H9 (cell line): Measurements from ENCODE around the gene SYVN1. TPM values are rescaled to one million over a fixed set of nuclear protein-coding genes. Genes with fewer than 3 reads are reported as not detected.

Source experiments
- DNase-seq: peaks from one replicate; pipeline ENCODE4 v3.0.0-alpha.2; 2017
- H2AFZ ChIP-seq: one replicate; pipeline ENCODE4 v1.6.1; 2013; ENCODE audit warnings: mild to moderate bottlenecking, low read length, control low read depth, moderate library complexity
- H2AK5ac ChIP-seq: 2 replicates; pipeline ENCODE4 v1.6.1; 2013; ENCODE audit warnings: low read length, control low read depth, mixed read lengths; ENCODE audit not compliant: insufficient read length
- H2BK120ac ChIP-seq: one replicate; pipeline ENCODE4 v1.6.1; 2013; ENCODE audit warnings: low read depth, mild to moderate bottlenecking, low read length, control low read depth, inconsistent platforms; ENCODE audit not compliant: poor library complexity, severe bottlenecking
- H2BK12ac ChIP-seq: 2 replicates; pipeline ENCODE4 v1.6.1; 2013; ENCODE audit warnings: low read length, control low read depth, mixed read lengths, low read depth; ENCODE audit not compliant: insufficient read length
- H2BK15ac ChIP-seq: 2 replicates; pipeline ENCODE4 v1.6.1; 2013; ENCODE audit warnings: low read depth, low read length, control low read depth
- H2BK20ac ChIP-seq: one replicate; pipeline ENCODE4 v1.6.1; 2013; ENCODE audit warnings: low read depth, mild to moderate bottlenecking, low read length, control low read depth, inconsistent platforms; ENCODE audit not compliant: poor library complexity, severe bottlenecking
- H2BK5ac ChIP-seq: 2 replicates; pipeline ENCODE4 v1.6.1; 2013; ENCODE audit warnings: low read length, control low read depth, mixed read lengths; ENCODE audit not compliant: insufficient read length
- H3K14ac ChIP-seq: 2 replicates; pipeline ENCODE4 v1.6.1; 2013; ENCODE audit warnings: low read length, control low read depth; ENCODE audit not compliant: insufficient read depth
- H3K18ac ChIP-seq: 2 replicates; pipeline ENCODE4 v1.6.1; 2013; ENCODE audit warnings: low read depth, mild to moderate bottlenecking, mixed read lengths, low read length, control low read depth; ENCODE audit not compliant: insufficient read length
- H3K23ac ChIP-seq: 2 replicates; pipeline ENCODE4 v1.6.1; 2013; ENCODE audit warnings: low read length, control low read depth, mixed read lengths, low read depth; ENCODE audit not compliant: insufficient read length
- H3K23me2 ChIP-seq: 2 replicates; pipeline ENCODE4 v1.6.1; 2013; ENCODE audit warnings: low read depth, mild to moderate bottlenecking, mixed read lengths, low read length, control low read depth; ENCODE audit not compliant: insufficient read length, poor library complexity, severe bottlenecking
- H3K27ac ChIP-seq: 2 replicates; pipeline ENCODE4 v1.5.1; 2013; ENCODE audit warnings: low read length, control low read depth, mixed read lengths, low read depth; ENCODE audit not compliant: insufficient read length
- H3K27me3 ChIP-seq: 2 replicates; pipeline ENCODE4 v1.6.1; 2013; ENCODE audit warnings: low read length, control low read depth, inconsistent platforms; ENCODE audit not compliant: insufficient read depth
- H3K4ac ChIP-seq: 2 replicates; pipeline ENCODE4 v1.6.1; 2013; ENCODE audit warnings: low read depth, mild to moderate bottlenecking, control low read depth, inconsistent platforms, low read length, moderate library complexity
- H3K4me1 ChIP-seq: 2 replicates; pipeline ENCODE4 v1.6.1; 2013; ENCODE audit warnings: low read length, control low read depth, inconsistent platforms; ENCODE audit not compliant: insufficient read depth
- H3K4me2 ChIP-seq: 2 replicates; pipeline ENCODE4 v1.6.1; 2013; ENCODE audit warnings: low read length, control low read depth, mixed read lengths; ENCODE audit not compliant: insufficient read length, insufficient read depth
- H3K56ac ChIP-seq: 2 replicates; pipeline ENCODE4 v1.6.1; 2013; ENCODE audit warnings: low read depth, mild to moderate bottlenecking, mixed read lengths, low read length, control low read depth; ENCODE audit not compliant: insufficient read length
- H3K79me1 ChIP-seq: 2 replicates; pipeline ENCODE4 v1.6.1; 2013; ENCODE audit warnings: low read depth, mild to moderate bottlenecking, moderate library complexity, low read length, control low read depth, inconsistent platforms; ENCODE audit not compliant: insufficient read depth, poor library complexity, severe bottlenecking
- H3K79me2 ChIP-seq: 2 replicates; pipeline ENCODE4 v1.6.1; 2013; ENCODE audit warnings: low read length, control low read depth, inconsistent platforms; ENCODE audit not compliant: insufficient read depth
- H3K9ac ChIP-seq: 2 replicates; pipeline ENCODE4 v1.6.1; 2013; ENCODE audit warnings: low read length, control low read depth, mixed read lengths; ENCODE audit not compliant: insufficient read length; ENCODE audit errors: extremely low read depth
- H3K9me3 ChIP-seq: one replicate; pipeline ENCODE4 v1.6.1; 2013; ENCODE audit warnings: low read depth, low read length, inconsistent platforms; ENCODE audit not compliant: control insufficient read depth
- H3T11ph ChIP-seq: one replicate; pipeline ENCODE4 v1.6.1; 2013; ENCODE audit warnings: mild to moderate bottlenecking, low read length, control low read depth, inconsistent platforms
- H4K20me1 ChIP-seq: one replicate; pipeline ENCODE4 v1.6.1; 2013; ENCODE audit not compliant: control insufficient read depth, insufficient read length, insufficient read depth
- H4K5ac ChIP-seq: 2 replicates; pipeline ENCODE4 v1.6.1; 2013; ENCODE audit warnings: low read depth, mild to moderate bottlenecking, mixed read lengths, low read length, control low read depth; ENCODE audit not compliant: insufficient read length
- H4K8ac ChIP-seq: replicated peaks from 2 replicates; pipeline ENCODE4 v1.6.1; 2013; ENCODE audit warnings: low read length, control low read depth, mixed read lengths, low read depth; ENCODE audit not compliant: insufficient read length
- H4K91ac ChIP-seq: 2 replicates; pipeline ENCODE4 v1.6.1; 2013; ENCODE audit warnings: low read depth, mild to moderate bottlenecking, moderate library complexity, mixed read lengths, low read length, control low read depth; ENCODE audit not compliant: insufficient read length
- H3K27ac Mint-ChIP-seq, 3 experiments: 2 replicates in 2 of 3; 3 replicates in 1 of 3; pipeline ENCODE4 v1.8.0; 2020 to 2021; ENCODE audit warnings: mixed read lengths in 3 of 3, mild to moderate bottlenecking in 1 of 3, moderate library complexity in 1 of 3
- H3K27me3 Mint-ChIP-seq: 2 replicates; pipeline ENCODE4 v1.8.0; 2021; ENCODE audit warnings: low read depth, mild to moderate bottlenecking, moderate library complexity, mixed read lengths
- H3K36me3 Mint-ChIP-seq, 3 experiments: 2 replicates in 2 of 3; 3 replicates in 1 of 3; pipeline ENCODE4 v1.8.0; 2020 to 2021; ENCODE audit warnings: low read depth in 3 of 3, mixed read lengths in 3 of 3; ENCODE audit not compliant: insufficient read depth in 1 of 3
- H3K4me1 Mint-ChIP-seq, 2 experiments: 2 replicates each; pipeline ENCODE4 v1.8.0; 2020; ENCODE audit warnings: mixed read lengths in 2 of 2
- H3K4me3 Mint-ChIP-seq, 2 experiments: 2 replicates in 1 of 2; 3 replicates in 1 of 2; pipeline ENCODE4 v1.8.0; 2020 to 2021; ENCODE audit warnings: mild to moderate bottlenecking in 2 of 2, mixed read lengths in 2 of 2, moderate library complexity in 1 of 2
- H3K9me3 Mint-ChIP-seq, 2 experiments: 2 replicates in 1 of 2; 3 replicates in 1 of 2; pipeline ENCODE4 v1.8.0; 2020; ENCODE audit warnings: mild to moderate bottlenecking in 2 of 2, mixed read lengths in 2 of 2, moderate library complexity in 1 of 2
- WGBS: extraction: QIAGEN DNeasy Blood & Tissue Kit; methylation state at CpG from one replicate; pipeline ENCODE4 v1.1.7; 2013; ENCODE audit warnings: missing lambda C conversion rate, low lambda C conversion rate, mixed read lengths; ENCODE audit not compliant: insufficient read length; ENCODE audit errors: extremely low coverage; 5-methylcytosine and 5-hydroxymethylcytosine counted together
- total RNA-seq: library from RNA; stranded (reverse); gene quantifications from 2 replicates; pipeline ENCODE4 v1.2.1, GENCODE V29; 2021
- TF ChIP-seq, protein P1 (sequence below): fragments of 200-600 bp; sonication (generic); conservative IDR thresholded peaks from 3 replicates; pipeline ENCODE4 v1.8.0; 2021; ENCODE audit warnings: antibody characterized with exemption, mild to moderate bottlenecking

Gene SYVN1
- total RNA-seq, 1 experiment from 2014 or later: 31.6 TPM

DNA sequence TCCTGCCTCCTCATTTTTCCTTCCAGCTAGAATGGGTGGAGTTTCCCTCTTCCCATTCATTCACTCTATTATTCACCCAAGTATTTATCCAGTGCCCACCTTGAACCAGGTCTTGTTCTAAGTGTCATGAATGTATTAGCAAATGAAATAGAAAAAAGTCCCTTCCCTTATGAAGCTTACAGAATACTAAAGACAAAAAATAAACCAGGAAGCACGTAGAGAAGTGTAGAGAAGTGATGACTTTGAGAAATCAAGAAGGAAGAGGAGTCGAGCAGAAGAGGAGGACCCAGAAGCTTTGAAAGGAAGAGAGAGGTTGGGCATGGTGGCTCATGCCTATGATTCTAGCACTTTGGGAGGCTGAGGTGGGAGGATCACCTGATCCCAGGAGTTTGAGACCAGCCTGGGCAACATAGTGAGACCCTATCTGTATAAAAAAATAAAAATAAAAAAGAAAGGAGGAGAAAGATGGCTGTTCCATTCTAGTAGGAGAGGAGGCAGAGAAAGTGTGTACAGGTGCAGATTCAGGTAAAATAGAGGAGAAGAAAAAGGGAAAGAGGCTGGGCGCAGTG, 17.1 kb upstream of the SYVN1 start:
- H3K4me2 ChIP-seq: no peak overlapping the region
- H3K4me1 ChIP-seq: no peaks in the 10 kb centered on the region
- peaks cover 5% of the 10 kb centered on the region in 2 experiments; a peak in 4 of 5 replicates for H3K9me3 Mint-ChIP-seq
- H2AFZ ChIP-seq: no peak overlapping the region
- H3K27ac Mint-ChIP-seq: no peak overlapping the region
- H3K79me1 ChIP-seq: no peaks in the 10 kb centered on the region
- no peak overlapping the region for H4K5ac ChIP-seq
- no peak overlapping the region for H3K27ac ChIP-seq
- no peak overlapping the region for H2BK120ac ChIP-seq
- H2BK12ac ChIP-seq: no peak overlapping the region
- H3K14ac ChIP-seq: no peak overlapping the region
- no peaks in the 10 kb centered on the region for H3K23me2 ChIP-seq
- no peak overlapping the region for H3T11ph ChIP-seq
- H2BK5ac ChIP-seq: no peak overlapping the region
- H2BK15ac ChIP-seq: no peak overlapping the region
- H4K8ac ChIP-seq: no peak overlapping the region
- H3K9ac ChIP-seq: no peak overlapping the region
- H2BK20ac ChIP-seq: no peak overlapping the region
- H3K79me2 ChIP-seq: no peaks in the 10 kb centered on the region
- peaks cover 12% of the 10 kb centered on the region for H3K27me3 Mint-ChIP-seq
- H3K4ac ChIP-seq: no peak overlapping the region
- no peak overlapping the region for H3K4me3 Mint-ChIP-seq
- peaks cover 5 to 6% of the 10 kb centered on the region in 2 experiments; a peak in 3 of 4 replicates for H3K4me1 Mint-ChIP-seq
- no peaks in the 10 kb centered on the region for H3K36me3 Mint-ChIP-seq
- TF ChIP-seq, protein P1, sequence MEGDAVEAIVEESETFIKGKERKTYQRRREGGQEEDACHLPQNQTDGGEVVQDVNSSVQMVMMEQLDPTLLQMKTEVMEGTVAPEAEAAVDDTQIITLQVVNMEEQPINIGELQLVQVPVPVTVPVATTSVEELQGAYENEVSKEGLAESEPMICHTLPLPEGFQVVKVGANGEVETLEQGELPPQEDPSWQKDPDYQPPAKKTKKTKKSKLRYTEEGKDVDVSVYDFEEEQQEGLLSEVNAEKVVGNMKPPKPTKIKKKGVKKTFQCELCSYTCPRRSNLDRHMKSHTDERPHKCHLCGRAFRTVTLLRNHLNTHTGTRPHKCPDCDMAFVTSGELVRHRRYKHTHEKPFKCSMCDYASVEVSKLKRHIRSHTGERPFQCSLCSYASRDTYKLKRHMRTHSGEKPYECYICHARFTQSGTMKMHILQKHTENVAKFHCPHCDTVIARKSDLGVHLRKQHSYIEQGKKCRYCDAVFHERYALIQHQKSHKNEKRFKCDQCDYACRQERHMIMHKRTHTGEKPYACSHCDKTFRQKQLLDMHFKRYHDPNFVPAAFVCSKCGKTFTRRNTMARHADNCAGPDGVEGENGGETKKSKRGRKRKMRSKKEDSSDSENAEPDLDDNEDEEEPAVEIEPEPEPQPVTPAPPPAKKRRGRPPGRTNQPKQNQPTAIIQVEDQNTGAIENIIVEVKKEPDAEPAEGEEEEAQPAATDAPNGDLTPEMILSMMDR: no peak
- H3K56ac ChIP-seq: no peak overlapping the region
- WGBS: no CpG with 5 or more reads among the region's 3 CpGs
- no peaks in the 10 kb centered on the region for H3K9me3 ChIP-seq
- DNase-seq: no peak
- H3K27me3 ChIP-seq: no peaks in the 10 kb centered on the region
- H4K91ac ChIP-seq: no peak overlapping the region
- H3K23ac ChIP-seq: no peak overlapping the region
- H4K20me1 ChIP-seq: no peaks in the 10 kb centered on the region
- H3K18ac ChIP-seq: no peak overlapping the region
- no peak overlapping the region for H2AK5ac ChIP-seq
